ENCODE data around the gene PCSK7. TPM values are rescaled to one million over a fixed set of nuclear protein-coding genes. Genes with fewer than 3 reads are reported as not detected.

PCSK7 gene
- total and polyA plus RNA-seq, 2 experiments from 2014 or later = 29.7 to 58.8 TPM

DNA sequence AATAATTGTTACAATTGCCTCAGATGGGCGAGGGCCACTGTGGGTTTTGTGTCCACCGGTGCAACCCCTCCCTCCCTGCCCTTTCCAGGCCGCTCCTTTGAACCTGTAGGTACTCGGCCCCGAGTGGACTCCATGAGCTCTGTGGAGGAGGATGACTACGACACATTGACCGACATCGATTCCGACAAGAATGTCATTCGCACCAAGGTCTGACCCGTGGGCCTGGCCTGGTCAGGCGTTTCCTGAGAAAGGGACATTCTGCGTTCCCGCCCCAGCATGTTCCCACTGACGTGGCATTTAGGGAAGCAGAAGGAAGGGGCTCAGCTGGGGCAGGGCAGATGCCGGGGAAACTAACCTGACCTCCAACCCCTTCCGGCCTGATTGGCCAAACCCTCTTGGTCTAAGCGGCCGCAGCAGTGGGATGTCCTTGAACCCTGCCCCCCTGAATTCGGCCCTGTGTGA, 43.2 kb downstream of the PCSK7 start:
- Histone ChIP-seq H3K4me3 (no peak overlapping the region), H3K36me3 (ENCODE audit: low read depth) (no peaks in the 10 kb centered on the region; the same call in 1 of the 2 replicates), H3K9me2 (ENCODE audit: insufficient read depth) (no peaks in the 10 kb centered on the region), H3K27ac (no peak overlapping the region), H3K9ac (no peak overlapping the region), H3F3A (ENCODE audit: insufficient read depth) (no peaks in the 10 kb centered on the region), H3K4me2 (ENCODE audit: unreplicated experiment) (no peak overlapping the region), H3K4me1 (ENCODE audit: insufficient read depth) (no peaks in the 10 kb centered on the region), H4K20me1 (ENCODE audit: insufficient read depth) (no peaks in the 10 kb centered on the region), H2AFZ (no peak overlapping the region), H3K9me3 (ENCODE audit: low read depth) (no peaks in the 10 kb centered on the region), H3K27me3 (replicated peaks; ENCODE audit: insufficient read depth) (no peaks in the 10 kb centered on the region), H3K79me2 (ENCODE audit: insufficient read depth) (no peaks in the 10 kb centered on the region)
- DNase-seq = no peak
- TF ChIP-seq EZH2phosphoT487 (IDR thresholded peaks at IDR 0.05; ENCODE audit: insufficient read depth, low read depth) (no peak), EZH2 (IDR thresholded peaks at IDR 0.05; ENCODE audit: insufficient read depth, poor library complexity, severe bottlenecking) (no peak)
- WGBS, 2 experiments (ENCODE audit: low coverage in 1 of 2, low lambda C conversion rate in 2 of 2, missing lambda C conversion rate in 2 of 2) = 87% methylated on average over 20 of the region's 20 CpGs
- in situ Hi-C loops (cut with MboI) = no loop called here

DNA sequence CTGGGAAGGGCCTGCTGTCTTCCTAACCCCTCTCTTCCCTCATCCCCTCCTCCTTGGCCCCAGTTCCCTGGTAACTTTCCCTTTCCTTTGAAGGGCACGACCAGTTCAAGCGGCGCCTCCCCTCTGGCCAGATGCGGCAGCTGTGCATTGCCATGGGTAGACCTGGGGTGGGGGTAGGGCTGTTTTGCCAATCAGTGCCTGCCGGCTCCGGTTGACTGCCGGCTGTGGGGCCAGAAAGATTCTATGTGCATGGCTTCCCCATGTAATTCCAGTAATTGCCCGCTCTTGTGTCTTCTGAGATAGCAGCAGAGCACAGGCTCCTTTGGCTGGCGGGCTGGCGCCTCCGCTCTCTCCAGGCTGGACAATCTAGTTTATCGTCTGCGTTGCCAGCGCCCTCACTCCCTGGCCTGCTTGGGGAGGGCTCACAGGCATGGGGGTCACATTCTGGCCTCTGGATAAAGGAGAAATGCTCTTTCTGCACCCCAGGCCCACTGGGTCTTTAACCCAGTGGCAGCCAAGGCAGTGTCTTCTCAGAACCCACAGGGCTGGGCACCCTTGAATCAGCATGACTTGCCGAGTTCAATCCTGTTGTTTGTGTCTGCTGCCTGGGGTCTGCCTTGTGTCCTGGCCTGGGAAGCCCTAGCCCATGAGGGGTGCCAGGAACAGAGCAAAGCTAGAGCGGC, 43.9 kb downstream of the PCSK7 start:
- no peaks in the 10 kb centered on the region for H3K9me2 ChIP-seq (ENCODE audit: insufficient read depth)
- H3K4me1 ChIP-seq (ENCODE audit: insufficient read depth) = no peaks in the 10 kb centered on the region
- no peak overlapping the region for H3K9ac ChIP-seq
- no peaks in the 10 kb centered on the region for H4K20me1 ChIP-seq (ENCODE audit: insufficient read depth)
- TF ChIP-seq EZH2 (IDR thresholded peaks at IDR 0.05; ENCODE audit: insufficient read depth, poor library complexity, severe bottlenecking) (no peak), EZH2phosphoT487 (IDR thresholded peaks at IDR 0.05; ENCODE audit: insufficient read depth, low read depth) (no peak)
- no peak overlapping the region for H2AFZ ChIP-seq
- no peak overlapping the region for H3K4me3 ChIP-seq
- H3K4me2 ChIP-seq (ENCODE audit: unreplicated experiment) = no peak overlapping the region
- no peak overlapping the region for H3K27ac ChIP-seq
- in situ Hi-C loops (cut with MboI) = no loop called here
- 95% methylated on average over 15 to 16 of the region's 16 CpGs for WGBS, 2 experiments (ENCODE audit: low coverage in 1 of 2, low lambda C conversion rate in 2 of 2, missing lambda C conversion rate in 2 of 2)
- H3K79me2 ChIP-seq (ENCODE audit: insufficient read depth) = no peaks in the 10 kb centered on the region
- no peaks in the 10 kb centered on the region for H3K9me3 ChIP-seq (ENCODE audit: low read depth)
- no peak for DNase-seq
- no peaks in the 10 kb centered on the region for H3F3A ChIP-seq (ENCODE audit: insufficient read depth)
- H3K36me3 ChIP-seq (ENCODE audit: low read depth) = no peaks in the 10 kb centered on the region; the same call in 1 of the 2 replicates
- no peaks in the 10 kb centered on the region for H3K27me3 ChIP-seq (replicated peaks; ENCODE audit: insufficient read depth)

DNA sequence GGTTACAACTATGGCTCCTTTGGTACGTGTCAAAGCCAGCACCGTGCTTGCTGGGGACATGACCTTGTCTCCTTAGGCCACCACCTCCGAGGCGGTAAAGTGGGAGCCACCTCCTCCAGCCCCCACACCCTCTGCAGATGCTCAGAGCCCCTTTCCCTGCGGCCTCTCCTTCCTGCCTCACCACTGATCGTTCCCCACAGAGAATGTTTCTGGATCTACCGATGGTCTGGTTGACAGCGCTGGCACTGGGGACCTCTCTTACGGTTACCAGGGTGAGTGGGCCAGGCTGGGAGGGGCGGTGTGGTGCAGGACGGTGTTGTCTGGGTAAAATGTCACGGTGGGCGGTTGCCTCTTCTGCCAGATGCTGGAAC, 44.5 kb downstream of the PCSK7 start:
- in situ Hi-C loops (cut with MboI) = no loop called here
- Histone ChIP-seq H3K27me3 (replicated peaks; ENCODE audit: insufficient read depth) (no peaks in the 10 kb centered on the region), H3K9me3 (ENCODE audit: low read depth) (no peaks in the 10 kb centered on the region), H3F3A (ENCODE audit: insufficient read depth) (no peaks in the 10 kb centered on the region), H3K9me2 (ENCODE audit: insufficient read depth) (no peaks in the 10 kb centered on the region), H4K20me1 (ENCODE audit: insufficient read depth) (no peaks in the 10 kb centered on the region), H3K4me2 (ENCODE audit: unreplicated experiment) (no peak overlapping the region), H3K79me2 (ENCODE audit: insufficient read depth) (no peaks in the 10 kb centered on the region), H3K36me3 (ENCODE audit: low read depth) (no peaks in the 10 kb centered on the region; the same call in 1 of the 2 replicates), H3K4me1 (ENCODE audit: insufficient read depth) (no peaks in the 10 kb centered on the region), H3K27ac (no peak overlapping the region), H3K9ac (no peak overlapping the region), H2AFZ (no peak overlapping the region), H3K4me3 (no peak overlapping the region)
- DNase-seq = no peak
- WGBS, 2 experiments (ENCODE audit: low coverage in 1 of 2, low lambda C conversion rate in 2 of 2, missing lambda C conversion rate in 2 of 2) = 89 to 92% methylated on average over 13 of the region's 13 CpGs
- no peak for TF ChIP-seq EZH2phosphoT487 (IDR thresholded peaks at IDR 0.05; ENCODE audit: insufficient read depth, low read depth)
- no peak for TF ChIP-seq EZH2 (IDR thresholded peaks at IDR 0.05; ENCODE audit: insufficient read depth, poor library complexity, severe bottlenecking)

DNA sequence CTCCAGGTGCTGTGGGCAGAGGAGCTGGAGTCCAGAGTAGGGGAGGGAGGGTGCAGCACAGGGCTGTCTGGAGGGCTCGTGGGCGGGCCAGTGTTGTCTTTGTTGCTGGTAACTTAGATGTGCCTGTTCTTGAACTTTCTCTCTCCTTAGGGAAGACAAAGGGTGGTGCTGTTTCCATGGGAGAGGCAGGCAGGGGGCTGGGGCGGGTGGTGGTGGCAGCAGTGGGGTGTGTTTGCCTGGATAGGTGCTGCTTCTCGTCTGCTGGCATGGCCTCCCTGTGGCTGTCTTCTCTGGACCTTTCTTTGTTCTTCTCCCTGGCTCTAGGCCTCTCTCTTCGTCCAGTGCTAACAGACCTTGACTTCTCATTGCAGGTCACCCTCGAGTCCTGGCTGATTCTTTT, 44.9 kb downstream of the PCSK7 start:
- no peaks in the 10 kb centered on the region; the same call in 1 of the 2 replicates for H3K36me3 ChIP-seq (ENCODE audit: low read depth)
- WGBS, 2 experiments (ENCODE audit: low coverage in 1 of 2, low lambda C conversion rate in 2 of 2, missing lambda C conversion rate in 2 of 2) = 78% methylated on average over 4 to 6 of the region's 6 CpGs
- H3K4me1 ChIP-seq (ENCODE audit: insufficient read depth) = no peaks in the 10 kb centered on the region
- TF ChIP-seq EZH2 (IDR thresholded peaks at IDR 0.05; ENCODE audit: insufficient read depth, poor library complexity, severe bottlenecking) (no peak), EZH2phosphoT487 (IDR thresholded peaks at IDR 0.05; ENCODE audit: insufficient read depth, low read depth) (no peak)
- H3K9me3 ChIP-seq (ENCODE audit: low read depth) = no peaks in the 10 kb centered on the region
- H3K27me3 ChIP-seq (replicated peaks; ENCODE audit: insufficient read depth) = no peaks in the 10 kb centered on the region
- H2AFZ ChIP-seq = no peak overlapping the region
- no peak overlapping the region for H3K4me2 ChIP-seq (ENCODE audit: unreplicated experiment)
- H4K20me1 ChIP-seq (ENCODE audit: insufficient read depth) = no peaks in the 10 kb centered on the region
- H3K4me3 ChIP-seq = no peak overlapping the region
- H3K9ac ChIP-seq = no peak overlapping the region
- no peaks in the 10 kb centered on the region for H3K79me2 ChIP-seq (ENCODE audit: insufficient read depth)
- no peak for DNase-seq
- H3F3A ChIP-seq (ENCODE audit: insufficient read depth) = no peaks in the 10 kb centered on the region
- H3K27ac ChIP-seq = no peak overlapping the region
- in situ Hi-C loops (cut with MboI) = no loop called here
- H3K9me2 ChIP-seq (ENCODE audit: insufficient read depth) = no peaks in the 10 kb centered on the region

Data from GM23248 (cell line).